Activated CD4-positive, alpha-beta T cell treated with anti-CD3 and anti-CD28 coated beads, Interleukin-2, Interleukin-4, amounts not matched to agents 100 ng/mL and 50 ng/mL, durations not matched to agents 16 hours and 8 hours (primary cell): ENCODE data around the gene ARSA.

Experiments
- DNase-seq: peaks from one replicate; pipeline ENCODE4 v3.0.0-alpha.2; 2020; ENCODE audit warnings: low spot score

The ARSA gene

GRCh38 chr22:50604256-50605001 is 23.5 kb downstream of the ARSA start:
- DNase-seq = no peak

GRCh38 chr22:50603511-50604255 is 24.3 kb downstream of the ARSA start:
- DNase-seq = no peak

GRCh38 chr22:50602338-50602700 is 25.6 kb downstream of the ARSA start:
- no peak for DNase-seq

GRCh38 chr22:50601669-50602337 is 26.1 kb downstream of the ARSA start:
- no peak for DNase-seq

GRCh38 chr22:50600967-50601668 is 26.8 kb downstream of the ARSA start:
- no peak for DNase-seq

- DNase-seq = no peak
Observed at GRCh38 chr22:50600538-50600937, 27.4 kb downstream of the ARSA start, which contains the start of gene MAPK8IP2. TSS of gene MAPK8IP2 (plus strand) at chr22:50600793. CDS start at chr22:50600819, 26 bp downstream.

GRCh38 chr22:50599816-50600455 is 28.0 kb downstream of the ARSA start:
- peak; percentile 30 for DNase-seq

- DNase-seq = no peak
Observed at GRCh38 chr22:50597097-50597496, 30.9 kb downstream of the ARSA start.

- no peak for DNase-seq
Observed at GRCh38 chr22:50595189-50595588, 32.8 kb downstream of the ARSA start.

GRCh38 chr22:50587407-50587806 is 40.5 kb downstream of the ARSA start:
- DNase-seq = no peak

- DNase-seq = no peak
Observed at GRCh38 chr22:50586416-50586815, 41.5 kb downstream of the ARSA start.

- DNase-seq = no peak
Observed at GRCh38 chr22:50585781-50586180, 42.2 kb downstream of the ARSA start.

GRCh38 chr22:50585238-50585637 is 42.7 kb downstream of the ARSA start:
- no peak for DNase-seq

GRCh38 chr22:50584106-50585096 is 43.6 kb downstream of the ARSA start:
- DNase-seq = no peak

GRCh38 chr22:50583294-50583861 is 44.6 kb downstream of the ARSA start:
- DNase-seq = no peak

- peak; percentile 99 for DNase-seq
Observed at GRCh38 chr22:50582493-50583293, 45.3 kb downstream of the ARSA start, which contains the start of gene CHKB. TSS of gene CHKB (minus strand) at chr22:50582849. CDS start at chr22:50582781, 68 bp downstream.

GRCh38 chr22:50581950-50582492 is 45.9 kb downstream of the ARSA start:
- peak; percentile 43 for DNase-seq

GRCh38 chr22:50581031-50581949 is 46.7 kb downstream of the ARSA start:
- DNase-seq = no peak
